ENCODE data around the gene NKAIN2.

NKAIN2 gene

DNA sequence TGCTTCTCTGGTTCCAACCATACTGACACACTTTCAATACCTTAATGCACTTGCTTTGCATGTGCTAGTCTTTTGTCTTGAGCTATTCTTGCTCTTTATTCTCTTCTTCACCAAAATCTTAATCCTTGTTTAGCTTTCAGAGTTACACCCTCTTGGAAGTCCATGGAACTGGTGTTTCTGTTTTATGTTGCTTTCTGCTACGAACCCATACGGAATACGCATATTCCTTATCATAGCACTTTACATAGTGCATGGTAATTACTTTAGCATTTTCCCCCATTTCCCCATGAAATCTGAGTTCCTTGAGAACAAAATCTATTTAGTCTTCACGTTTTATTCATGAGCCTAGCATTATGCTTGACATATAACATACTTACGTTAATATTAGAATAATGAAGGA lies 270.9 kb downstream of the NKAIN2 start:
- TF ChIP-seq ZNF70 (CRISPR knock-in tag; IDR thresholded peaks at IDR 0.05) = no peak
- no peak for TF ChIP-seq PATZ1 (CRISPR knock-in tag; IDR thresholded peaks at IDR 0.05; ENCODE audit: borderline replicate concordance)
- TF ChIP-seq BACH2 (CRISPR knock-in tag; IDR thresholded peaks at IDR 0.05; ENCODE audit: borderline replicate concordance) = no peak
- no peak for TF ChIP-seq PPARA (CRISPR knock-in tag; IDR thresholded peaks at IDR 0.05; ENCODE audit: borderline replicate concordance)
- TF ChIP-seq ZFP30 (CRISPR knock-in tag; IDR thresholded peaks at IDR 0.05) = no peak
- TF ChIP-seq, protein P1, sequence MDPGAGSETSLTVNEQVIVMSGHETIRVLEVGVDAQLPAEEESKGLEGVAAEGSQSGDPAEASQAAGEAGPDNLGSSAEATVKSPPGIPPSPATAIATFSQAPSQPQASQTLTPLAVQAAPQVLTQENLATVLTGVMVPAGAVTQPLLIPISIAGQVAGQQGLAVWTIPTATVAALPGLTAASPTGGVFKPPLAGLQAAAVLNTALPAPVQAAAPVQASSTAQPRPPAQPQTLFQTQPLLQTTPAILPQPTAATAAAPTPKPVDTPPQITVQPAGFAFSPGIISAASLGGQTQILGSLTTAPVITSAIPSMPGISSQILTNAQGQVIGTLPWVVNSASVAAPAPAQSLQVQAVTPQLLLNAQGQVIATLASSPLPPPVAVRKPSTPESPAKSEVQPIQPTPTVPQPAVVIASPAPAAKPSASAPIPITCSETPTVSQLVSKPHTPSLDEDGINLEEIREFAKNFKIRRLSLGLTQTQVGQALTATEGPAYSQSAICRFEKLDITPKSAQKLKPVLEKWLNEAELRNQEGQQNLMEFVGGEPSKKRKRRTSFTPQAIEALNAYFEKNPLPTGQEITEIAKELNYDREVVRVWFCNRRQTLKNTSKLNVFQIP (CRISPR knock-in tag; IDR thresholded peaks at IDR 0.05; ENCODE audit: borderline replicate concordance, low read depth) = no peak
- TF ChIP-seq OSR1 (CRISPR knock-in tag; IDR thresholded peaks at IDR 0.05) = no peak
- no peak for TF ChIP-seq ISL1 (CRISPR knock-in tag; IDR thresholded peaks at IDR 0.05)
- TF ChIP-seq, protein P2, sequence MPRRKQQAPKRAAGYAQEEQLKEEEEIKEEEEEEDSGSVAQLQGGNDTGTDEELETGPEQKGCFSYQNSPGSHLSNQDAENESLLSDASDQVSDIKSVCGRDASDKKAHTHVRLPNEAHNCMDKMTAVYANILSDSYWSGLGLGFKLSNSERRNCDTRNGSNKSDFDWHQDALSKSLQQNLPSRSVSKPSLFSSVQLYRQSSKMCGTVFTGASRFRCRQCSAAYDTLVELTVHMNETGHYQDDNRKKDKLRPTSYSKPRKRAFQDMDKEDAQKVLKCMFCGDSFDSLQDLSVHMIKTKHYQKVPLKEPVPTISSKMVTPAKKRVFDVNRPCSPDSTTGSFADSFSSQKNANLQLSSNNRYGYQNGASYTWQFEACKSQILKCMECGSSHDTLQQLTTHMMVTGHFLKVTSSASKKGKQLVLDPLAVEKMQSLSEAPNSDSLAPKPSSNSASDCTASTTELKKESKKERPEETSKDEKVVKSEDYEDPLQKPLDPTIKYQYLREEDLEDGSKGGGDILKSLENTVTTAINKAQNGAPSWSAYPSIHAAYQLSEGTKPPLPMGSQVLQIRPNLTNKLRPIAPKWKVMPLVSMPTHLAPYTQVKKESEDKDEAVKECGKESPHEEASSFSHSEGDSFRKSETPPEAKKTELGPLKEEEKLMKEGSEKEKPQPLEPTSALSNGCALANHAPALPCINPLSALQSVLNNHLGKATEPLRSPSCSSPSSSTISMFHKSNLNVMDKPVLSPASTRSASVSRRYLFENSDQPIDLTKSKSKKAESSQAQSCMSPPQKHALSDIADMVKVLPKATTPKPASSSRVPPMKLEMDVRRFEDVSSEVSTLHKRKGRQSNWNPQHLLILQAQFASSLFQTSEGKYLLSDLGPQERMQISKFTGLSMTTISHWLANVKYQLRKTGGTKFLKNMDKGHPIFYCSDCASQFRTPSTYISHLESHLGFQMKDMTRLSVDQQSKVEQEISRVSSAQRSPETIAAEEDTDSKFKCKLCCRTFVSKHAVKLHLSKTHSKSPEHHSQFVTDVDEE (CRISPR knock-in tag; IDR thresholded peaks at IDR 0.05) = no peak
- TF ChIP-seq ZNF8 (CRISPR knock-in tag; IDR thresholded peaks at IDR 0.05) = no peak
- TF ChIP-seq, protein P3, sequence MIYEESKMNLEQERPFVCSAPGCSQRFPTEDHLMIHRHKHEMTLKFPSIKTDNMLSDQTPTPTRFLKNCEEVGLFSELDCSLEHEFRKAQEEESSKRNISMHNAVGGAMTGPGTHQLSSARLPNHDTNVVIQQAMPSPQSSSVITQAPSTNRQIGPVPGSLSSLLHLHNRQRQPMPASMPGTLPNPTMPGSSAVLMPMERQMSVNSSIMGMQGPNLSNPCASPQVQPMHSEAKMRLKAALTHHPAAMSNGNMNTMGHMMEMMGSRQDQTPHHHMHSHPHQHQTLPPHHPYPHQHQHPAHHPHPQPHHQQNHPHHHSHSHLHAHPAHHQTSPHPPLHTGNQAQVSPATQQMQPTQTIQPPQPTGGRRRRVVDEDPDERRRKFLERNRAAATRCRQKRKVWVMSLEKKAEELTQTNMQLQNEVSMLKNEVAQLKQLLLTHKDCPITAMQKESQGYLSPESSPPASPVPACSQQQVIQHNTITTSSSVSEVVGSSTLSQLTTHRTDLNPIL (CRISPR knock-in tag; IDR thresholded peaks at IDR 0.05; ENCODE audit: low read depth) = no peak
- TF ChIP-seq ESRRG (CRISPR knock-in tag; IDR thresholded peaks at IDR 0.05) = no peak
- TF ChIP-seq GLIS3 (CRISPR knock-in tag; IDR thresholded peaks at IDR 0.05) = no peak
- no peak for TF ChIP-seq TOX (CRISPR knock-in tag; IDR thresholded peaks at IDR 0.05; ENCODE audit: borderline replicate concordance)
- no peak for TF ChIP-seq ARNTL (CRISPR knock-in tag; IDR thresholded peaks at IDR 0.05; ENCODE audit: borderline replicate concordance, low read depth)
- no peak for TF ChIP-seq ZNF565 (CRISPR knock-in tag; conservative IDR thresholded peaks at IDR 0.05; ENCODE audit: low read depth)
- TF ChIP-seq ZFP3 (CRISPR knock-in tag; IDR thresholded peaks at IDR 0.05) = no peak
- no peak for TF ChIP-seq ZC3H10 (CRISPR knock-in tag; IDR thresholded peaks at IDR 0.05)
- ATAC-seq = no peak

GRCh38 chr6:124076336-124077048 lies 272.8 kb downstream of the NKAIN2 start:
- ATAC-seq = no peak
- no peak for TF ChIP-seq PATZ1 (CRISPR knock-in tag; IDR thresholded peaks at IDR 0.05; ENCODE audit: borderline replicate concordance)

- ATAC-seq = no peak
- TF ChIP-seq PPARA (CRISPR knock-in tag; IDR thresholded peaks at IDR 0.05; ENCODE audit: borderline replicate concordance) (no peak), CSDC2 (CRISPR knock-in tag; IDR thresholded peaks at IDR 0.05) (no peak), PATZ1 (CRISPR knock-in tag; IDR thresholded peaks at IDR 0.05; ENCODE audit: borderline replicate concordance) (no peak), OSR1 (CRISPR knock-in tag; IDR thresholded peaks at IDR 0.05) (no peak), ZNF70 (CRISPR knock-in tag; IDR thresholded peaks at IDR 0.05) (no peak), ZNF8 (CRISPR knock-in tag; IDR thresholded peaks at IDR 0.05) (no peak), TCF4 (CRISPR knock-in tag; IDR thresholded peaks at IDR 0.05; ENCODE audit: borderline replicate concordance) (no peak), ARNTL (CRISPR knock-in tag; IDR thresholded peaks at IDR 0.05; ENCODE audit: borderline replicate concordance, low read depth) (no peak), GLIS3 (CRISPR knock-in tag; IDR thresholded peaks at IDR 0.05) (no peak), ZFP30 (CRISPR knock-in tag; IDR thresholded peaks at IDR 0.05) (no peak), ZFP3 (CRISPR knock-in tag; IDR thresholded peaks at IDR 0.05) (no peak), ISL1 (CRISPR knock-in tag; IDR thresholded peaks at IDR 0.05) (no peak), BACH2 (CRISPR knock-in tag; IDR thresholded peaks at IDR 0.05; ENCODE audit: borderline replicate concordance) (no peak), RARB (CRISPR knock-in tag; IDR thresholded peaks at IDR 0.05) (no peak), ZC3H10 (CRISPR knock-in tag; IDR thresholded peaks at IDR 0.05) (no peak)
- TF ChIP-seq, protein P4, sequence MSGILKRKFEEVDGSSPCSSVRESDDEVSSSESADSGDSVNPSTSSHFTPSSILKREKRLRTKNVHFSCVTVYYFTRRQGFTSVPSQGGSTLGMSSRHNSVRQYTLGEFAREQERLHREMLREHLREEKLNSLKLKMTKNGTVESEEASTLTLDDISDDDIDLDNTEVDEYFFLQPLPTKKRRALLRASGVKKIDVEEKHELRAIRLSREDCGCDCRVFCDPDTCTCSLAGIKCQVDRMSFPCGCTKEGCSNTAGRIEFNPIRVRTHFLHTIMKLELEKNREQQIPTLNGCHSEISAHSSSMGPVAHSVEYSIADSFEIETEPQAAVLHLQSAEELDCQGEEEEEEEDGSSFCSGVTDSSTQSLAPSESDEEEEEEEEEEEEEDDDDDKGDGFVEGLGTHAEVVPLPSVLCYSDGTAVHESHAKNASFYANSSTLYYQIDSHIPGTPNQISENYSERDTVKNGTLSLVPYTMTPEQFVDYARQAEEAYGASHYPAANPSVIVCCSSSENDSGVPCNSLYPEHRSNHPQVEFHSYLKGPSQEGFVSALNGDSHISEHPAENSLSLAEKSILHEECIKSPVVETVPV (CRISPR knock-in tag; IDR thresholded peaks at IDR 0.05) = no peak
These were observed 274.5 kb downstream of the NKAIN2 start for GRCh38 chr6:124078169-124078568.
